ENCODE measurements around the gene STX10. TPM values are rescaled to one million over a fixed set of nuclear protein-coding genes. Genes with fewer than 3 reads are reported as not detected.
A peak's percentile ranks its signal among the peaks of the same experiment; 100 is the strongest.

STX10 gene
- total RNA-seq, 6 experiments from 2014 or later = 18.2 to 41.5 (median 23.4) TPM

GRCh38 chr19:13119627-13120026 is 30.5 kb downstream of the STX10 start:
- H3K4me1 ChIP-seq = peaks cover 0 to 16% (median 7%) of the 10 kb centered on the region in 4 donors
- H3K9me3 ChIP-seq = no peaks in the 10 kb centered on the region
- TF ChIP-seq CTCF (IDR thresholded peaks at IDR 0.05) (no peak), POLR2A (IDR thresholded peaks at IDR 0.05) (no peak)
- H3K4me3 ChIP-seq = peak overlapping the region in 1 of 3 donors; percentile 98
- DNase-seq = no peak
- no peak overlapping the region for H3K27ac ChIP-seq
- WGBS (ENCODE audit: insufficient coverage, low coverage, low lambda C conversion rate, missing lambda C conversion rate) = no CpG with 5 or more reads among the region's 8 CpGs
- H3K27me3 ChIP-seq = no peaks in the 10 kb centered on the region
- no peaks in the 10 kb centered on the region for H3K36me3 ChIP-seq
- intact Hi-C loops (cut with DNase I) = no loop called here
- no peak for ATAC-seq

GRCh38 chr19:13118424-13119193 is 31.6 kb downstream of the STX10 start:
- Histone ChIP-seq H3K9me3 (no peaks in the 10 kb centered on the region), H3K4me1 (peaks cover 0 to 16% (median 7%) of the 10 kb centered on the region in 4 donors), H3K27me3 (no peaks in the 10 kb centered on the region), H3K27ac (peak overlapping the region in 1 of 3 donors; percentile 49), H3K36me3 (peaks cover 0 to 8% (median 0%) of the 10 kb centered on the region in 4 donors), H3K4me3 (peak overlapping the region; percentile 80 to 98 (median 94))
- intact Hi-C loops (cut with DNase I) = no loop called here
- DNase-seq (peak; percentile 68 to 74 (median 71)), ATAC-seq (peak in 2 of 4 donors; percentile 17 to 18)
- no peak for TF ChIP-seq CTCF (IDR thresholded peaks at IDR 0.05)
- TF ChIP-seq POLR2A (IDR thresholded peaks at IDR 0.05) = no peak
- WGBS (ENCODE audit: insufficient coverage, low coverage, low lambda C conversion rate, missing lambda C conversion rate) = 2% methylated on average over 38 of the region's 57 CpGs

- 6% methylated on average over 29 of the region's 65 CpGs for WGBS (ENCODE audit: insufficient coverage, low coverage, low lambda C conversion rate, missing lambda C conversion rate)
- Histone ChIP-seq H3K27ac (peak within 1 kb of the TSS; percentile 42 to 56 (median 49)), H3K9me3 (no peaks in the 10 kb centered on the region), H3K27me3 (no peaks in the 10 kb centered on the region), H3K4me1 (peaks cover 0 to 16% (median 7%) of the 10 kb centered on the region in 4 donors), H3K4me3 (peak within 1 kb of the TSS; percentile 97 to 99 (median 98)), H3K36me3 (peaks cover 0 to 12% (median 0%) of the 10 kb centered on the region in 4 donors)
- peak; percentile 87 to 95 (median 90) for ATAC-seq
- TF ChIP-seq POLR2A (IDR thresholded peaks at IDR 0.05) (no peak), CTCF (IDR thresholded peaks at IDR 0.05) (no peak)
- DNase-seq = peak; percentile 91 to 93 (median 92)
- intact Hi-C loops (cut with DNase I) = no loop called here
Measured at GRCh38 chr19:13117772-13118423, 32.3 kb downstream of the STX10 start, which contains the start of gene NACC1. Gene NACC1, plus strand, starts transcription at chr19:13118264. Its CDS starts 16,944 bp downstream, at chr19:13135208.

GRCh38 chr19:13117176-13117771 is 32.9 kb downstream of the STX10 start:
- Histone ChIP-seq H3K27ac (peak overlapping the region; percentile 17 to 56 (median 42)), H3K36me3 (peaks cover 0 to 17% (median 0%) of the 10 kb centered on the region in 4 donors), H3K27me3 (no peaks in the 10 kb centered on the region), H3K4me1 (peaks cover 0 to 16% (median 7%) of the 10 kb centered on the region in 4 donors), H3K4me3 (peak overlapping the region; percentile 97 to 99 (median 98)), H3K9me3 (no peaks in the 10 kb centered on the region)
- intact Hi-C loops (cut with DNase I) = no loop called here
- no peak for DNase-seq
- 14% methylated on average over 20 of the region's 20 CpGs for WGBS (ENCODE audit: insufficient coverage, low coverage, low lambda C conversion rate, missing lambda C conversion rate)
- ATAC-seq = peak; percentile 1 to 14 (median 5)
- TF ChIP-seq CTCF (IDR thresholded peaks at IDR 0.05) (no peak), POLR2A (IDR thresholded peaks at IDR 0.05) (no peak)
